PFSK-1 (cell line): ENCODE results near the gene AUTS2.

Experiments used
- POLR2AphosphoS5 ChIP-seq: IDR thresholded peaks from 2 replicates; pipeline ENCODE4 v1.6.1; 2012; ENCODE audit warnings: low read depth, mild to moderate bottlenecking, control low read depth, low read length, moderate library complexity
- SIN3A ChIP-seq: IDR thresholded peaks from 2 replicates; pipeline ENCODE4 v1.6.1; 2012; ENCODE audit warnings: mild to moderate bottlenecking, low read length, moderate library complexity, borderline replicate concordance; ENCODE audit not compliant: insufficient read depth
- TAF1 ChIP-seq: IDR thresholded peaks from 2 replicates; pipeline ENCODE4 v1.6.1; 2012; ENCODE audit warnings: low read length, control low read depth, borderline replicate concordance; ENCODE audit not compliant: insufficient read depth
- TF ChIP-seq, protein P1 (sequence below), 2 experiments: IDR thresholded peaks; 2 replicates each; pipeline versions ENCODE4 v1.6.1 to v1.8.0; 2011 to 2012; ENCODE audit warnings: low read depth in 2 of 2, low read length in 2 of 2, control low read depth in 1 of 2, inconsistent platforms in 1 of 2, mild to moderate bottlenecking in 1 of 2, moderate library complexity in 1 of 2; ENCODE audit not compliant: insufficient read depth in 1 of 2

DNA sequence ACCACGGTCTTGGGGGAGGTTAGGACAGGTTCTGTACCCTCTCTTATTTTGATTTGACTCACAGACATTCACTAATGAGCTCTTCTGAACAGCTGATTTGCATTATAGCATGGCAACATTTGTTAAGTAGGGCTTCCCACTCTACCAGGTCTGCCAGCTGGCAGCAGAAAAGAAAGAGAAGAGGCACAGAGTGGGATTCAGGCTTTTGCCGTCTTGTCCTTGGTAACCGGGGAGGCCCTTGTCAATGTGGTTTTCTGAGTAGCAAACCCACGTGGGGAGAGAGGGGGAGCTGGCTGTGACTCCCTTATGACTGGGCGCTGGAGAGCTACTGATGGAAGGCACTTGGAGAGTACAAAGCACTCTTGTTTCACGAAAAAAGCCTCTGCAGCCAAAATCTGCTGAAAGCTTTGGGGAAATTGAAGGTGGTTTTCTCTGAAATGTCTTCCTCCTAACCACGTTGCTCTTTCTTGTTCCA is 1178.4 kb downstream of the AUTS2 start:
- TF ChIP-seq, protein P1, sequence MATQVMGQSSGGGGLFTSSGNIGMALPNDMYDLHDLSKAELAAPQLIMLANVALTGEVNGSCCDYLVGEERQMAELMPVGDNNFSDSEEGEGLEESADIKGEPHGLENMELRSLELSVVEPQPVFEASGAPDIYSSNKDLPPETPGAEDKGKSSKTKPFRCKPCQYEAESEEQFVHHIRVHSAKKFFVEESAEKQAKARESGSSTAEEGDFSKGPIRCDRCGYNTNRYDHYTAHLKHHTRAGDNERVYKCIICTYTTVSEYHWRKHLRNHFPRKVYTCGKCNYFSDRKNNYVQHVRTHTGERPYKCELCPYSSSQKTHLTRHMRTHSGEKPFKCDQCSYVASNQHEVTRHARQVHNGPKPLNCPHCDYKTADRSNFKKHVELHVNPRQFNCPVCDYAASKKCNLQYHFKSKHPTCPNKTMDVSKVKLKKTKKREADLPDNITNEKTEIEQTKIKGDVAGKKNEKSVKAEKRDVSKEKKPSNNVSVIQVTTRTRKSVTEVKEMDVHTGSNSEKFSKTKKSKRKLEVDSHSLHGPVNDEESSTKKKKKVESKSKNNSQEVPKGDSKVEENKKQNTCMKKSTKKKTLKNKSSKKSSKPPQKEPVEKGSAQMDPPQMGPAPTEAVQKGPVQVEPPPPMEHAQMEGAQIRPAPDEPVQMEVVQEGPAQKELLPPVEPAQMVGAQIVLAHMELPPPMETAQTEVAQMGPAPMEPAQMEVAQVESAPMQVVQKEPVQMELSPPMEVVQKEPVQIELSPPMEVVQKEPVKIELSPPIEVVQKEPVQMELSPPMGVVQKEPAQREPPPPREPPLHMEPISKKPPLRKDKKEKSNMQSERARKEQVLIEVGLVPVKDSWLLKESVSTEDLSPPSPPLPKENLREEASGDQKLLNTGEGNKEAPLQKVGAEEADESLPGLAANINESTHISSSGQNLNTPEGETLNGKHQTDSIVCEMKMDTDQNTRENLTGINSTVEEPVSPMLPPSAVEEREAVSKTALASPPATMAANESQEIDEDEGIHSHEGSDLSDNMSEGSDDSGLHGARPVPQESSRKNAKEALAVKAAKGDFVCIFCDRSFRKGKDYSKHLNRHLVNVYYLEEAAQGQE (IDR thresholded peaks at IDR 0.05; ENCODE audit: insufficient read depth in 1 of 2, low read depth in 2 of 2, low read length in 2 of 2): no peak
- TF ChIP-seq POLR2AphosphoS5: no peak
- no peak for TF ChIP-seq SIN3A
- TF ChIP-seq TAF1: no peak
